Measurements from ENCODE around the gene PIAS1. TPM values are rescaled to one million over a fixed set of nuclear protein-coding genes. Genes with fewer than 3 reads are reported as not detected.

Gene PIAS1
- total RNA-seq, 1 experiment from 2014 or later, result 32.9 TPM

GRCh38 chr15:68029959-68030358 is 24.2 kb upstream of the PIAS1 start:
- no peak for TF ChIP-seq CTCF (IDR thresholded peaks at IDR 0.05; ENCODE audit: unreplicated experiment)
- ChIA-PET CTCF (interaction anchor here (0.6 kb wide), 1 partner anchor 149 kb away, joined by 3 read pairs; no protein-coding TSS in a partner anchor), POLR2A (interaction anchor here (1.3 to 1.9 kb wide), 3 partner anchors 17 to 32 kb away, joined by 4 to 7 read pairs (median 4); no protein-coding TSS in a partner anchor)
- H3K9me3 Mint-ChIP-seq (ENCODE audit: unreplicated experiment), result no peaks in the 10 kb centered on the region
- no peak overlapping the region for H3K4me3 Mint-ChIP-seq (ENCODE audit: unreplicated experiment)
- peaks cover 4% of the 10 kb centered on the region for H3K36me3 Mint-ChIP-seq (ENCODE audit: insufficient read depth, unreplicated experiment)
- no peak for DNase-seq (ENCODE audit: unreplicated experiment)
- intact Hi-C loops (cut with micrococcal nuclease), result no loop called here
- no peaks in the 10 kb centered on the region for H3K27me3 Mint-ChIP-seq (ENCODE audit: insufficient read depth, unreplicated experiment)
- no peak overlapping the region for H3K27ac Mint-ChIP-seq (ENCODE audit: low read depth, unreplicated experiment)
- BruUV-seq (replicated peaks), result no TSS peak
- peaks cover 9% of the 10 kb centered on the region for H3K4me1 Mint-ChIP-seq (ENCODE audit: insufficient read depth, unreplicated experiment)

GRCh38 chr15:68031404-68031803 is 22.7 kb upstream of the PIAS1 start:
- peaks cover 7% of the 10 kb centered on the region for H3K36me3 Mint-ChIP-seq (ENCODE audit: insufficient read depth, unreplicated experiment)
- H3K4me3 Mint-ChIP-seq (ENCODE audit: unreplicated experiment), result no peak overlapping the region
- ChIA-PET CTCF (interaction anchor here (0.6 kb wide), 1 partner anchor 462 kb away, joined by 3 read pairs; no protein-coding TSS in a partner anchor), POLR2A (interaction anchor here (1.9 kb wide), 1 partner anchor 24 kb away, joined by 7 read pairs; no protein-coding TSS in a partner anchor)
- no peaks in the 10 kb centered on the region for H3K27me3 Mint-ChIP-seq (ENCODE audit: insufficient read depth, unreplicated experiment)
- H3K27ac Mint-ChIP-seq (ENCODE audit: low read depth, unreplicated experiment), result no peak overlapping the region
- intact Hi-C loops (cut with micrococcal nuclease), result no loop called here
- no peak for TF ChIP-seq CTCF (IDR thresholded peaks at IDR 0.05; ENCODE audit: unreplicated experiment)
- BruUV-seq (replicated peaks), result no TSS peak
- DNase-seq (ENCODE audit: unreplicated experiment), result no peak
- no peaks in the 10 kb centered on the region for H3K9me3 Mint-ChIP-seq (ENCODE audit: unreplicated experiment)
- peaks cover 9% of the 10 kb centered on the region for H3K4me1 Mint-ChIP-seq (ENCODE audit: insufficient read depth, unreplicated experiment)

DNA sequence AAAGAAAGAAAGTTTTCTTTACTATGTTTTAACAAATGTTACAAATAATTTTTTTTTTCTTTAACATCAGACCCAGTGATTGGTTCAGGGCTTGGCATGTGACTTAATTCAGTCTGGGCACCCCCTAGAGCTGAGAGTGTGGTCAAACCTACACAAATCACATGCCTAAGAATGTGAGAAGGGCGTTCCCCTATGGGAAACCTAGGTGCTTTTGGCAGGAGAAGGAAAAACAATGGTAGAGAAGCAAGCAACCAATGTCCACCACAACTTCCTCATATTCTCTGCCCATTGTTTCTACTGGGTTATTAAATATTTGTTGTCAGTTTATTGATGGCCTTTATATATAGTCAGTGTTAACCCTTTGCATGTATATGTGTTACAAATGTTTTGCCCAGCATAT is 21.4 kb upstream of the PIAS1 start:
- intact Hi-C loops (cut with micrococcal nuclease), result no loop called here
- Mint-ChIP-seq H3K27ac (ENCODE audit: low read depth, unreplicated experiment) (no peak overlapping the region), H3K4me1 (ENCODE audit: insufficient read depth, unreplicated experiment) (peaks cover 9% of the 10 kb centered on the region), H3K27me3 (ENCODE audit: insufficient read depth, unreplicated experiment) (no peaks in the 10 kb centered on the region), H3K9me3 (ENCODE audit: unreplicated experiment) (peaks cover 9% of the 10 kb centered on the region), H3K36me3 (ENCODE audit: insufficient read depth, unreplicated experiment) (peaks cover 7% of the 10 kb centered on the region), H3K4me3 (ENCODE audit: unreplicated experiment) (no peak overlapping the region)
- TF ChIP-seq CTCF (IDR thresholded peaks at IDR 0.05; ENCODE audit: unreplicated experiment), result no peak
- DNase-seq (ENCODE audit: unreplicated experiment), result peak; percentile 26
- no TSS peak for BruUV-seq (replicated peaks)
- CTCF ChIA-PET, result no interaction called here
- POLR2A ChIA-PET, result no interaction called here

GRCh38 chr15:68034081-68034480 is 20.0 kb upstream of the PIAS1 start:
- Mint-ChIP-seq H3K36me3 (ENCODE audit: insufficient read depth, unreplicated experiment) (peaks cover 7% of the 10 kb centered on the region), H3K4me3 (ENCODE audit: unreplicated experiment) (no peak overlapping the region), H3K9me3 (ENCODE audit: unreplicated experiment) (peaks cover 12% of the 10 kb centered on the region), H3K27ac (ENCODE audit: low read depth, unreplicated experiment) (no peak overlapping the region), H3K4me1 (ENCODE audit: insufficient read depth, unreplicated experiment) (peaks cover 9% of the 10 kb centered on the region), H3K27me3 (ENCODE audit: insufficient read depth, unreplicated experiment) (no peaks in the 10 kb centered on the region)
- intact Hi-C loops (cut with micrococcal nuclease), result no loop called here
- no peak for TF ChIP-seq CTCF (IDR thresholded peaks at IDR 0.05; ENCODE audit: unreplicated experiment)
- BruUV-seq (replicated peaks), result no TSS peak
- ChIA-PET POLR2A (interaction anchor here (1.0 kb wide), 1 partner anchor 10 kb away, joined by 3 read pairs; no protein-coding TSS in a partner anchor), CTCF (no interaction called here)
- no peak for DNase-seq (ENCODE audit: unreplicated experiment)
